SK-N-MC (cell line): ENCODE measurements around the gene STH.

Experiments used
- EZH2 ChIP-seq: fragments of 200-600 bp; sonication (generic); IDR thresholded peaks from one replicate; pipeline ENCODE4 v1.6.1; 2017; ENCODE audit warnings: antibody characterized with exemption
- FOXP2 ChIP-seq: optimal IDR thresholded peaks from 2 replicates; pipeline ENCODE3; 2011; ENCODE audit warnings: mild to moderate bottlenecking, moderate library complexity; ENCODE audit not compliant: insufficient read depth; ENCODE audit errors: extremely low read length, control extremely low read depth
- POLR2AphosphoS5 ChIP-seq: IDR thresholded peaks from 2 replicates; pipeline ENCODE4 v1.6.1; 2012; ENCODE audit warnings: mild to moderate bottlenecking, low read depth, low read length, borderline replicate concordance

DNA sequence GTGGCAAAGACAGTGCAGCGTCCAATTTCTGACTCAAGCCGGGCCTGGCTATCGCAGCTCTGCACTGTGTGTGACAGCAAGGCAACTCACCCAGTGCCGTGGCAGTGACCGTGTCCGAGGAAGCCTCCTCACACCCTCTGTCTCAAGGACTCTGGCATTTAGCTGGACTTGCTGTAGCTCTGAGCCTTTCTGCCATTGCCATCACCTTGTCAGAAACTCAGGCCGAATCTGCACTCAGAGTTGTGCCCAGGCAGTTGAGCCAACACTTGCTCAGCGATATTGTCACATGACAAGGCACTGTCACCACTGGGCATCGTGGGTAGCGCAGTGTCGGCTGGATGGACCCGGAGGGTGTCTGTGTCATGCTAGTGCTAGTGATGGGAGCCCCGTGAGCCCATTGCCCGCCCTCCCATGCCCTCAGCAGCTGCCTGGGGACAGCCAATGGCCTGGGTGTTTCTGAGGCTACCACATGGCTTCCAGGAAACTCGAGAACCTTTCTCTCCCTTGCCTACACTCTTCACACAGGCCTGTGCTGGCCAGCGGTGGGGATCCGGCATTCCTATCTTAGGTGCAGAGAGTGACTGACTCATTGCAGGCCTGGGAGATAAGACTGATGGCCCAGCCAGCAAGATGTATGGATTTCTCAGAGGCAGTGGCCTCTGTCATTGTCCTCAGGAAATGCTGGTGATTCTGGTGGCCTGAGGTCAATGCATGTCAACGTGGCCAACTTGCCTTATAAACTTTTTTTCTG lies 22.1 kb upstream of the STH start:
- TF ChIP-seq POLR2AphosphoS5 (no peak), EZH2 (no peak), FOXP2 (no peak)
